Measurements from ENCODE around the gene MAP3K9.

DNA sequence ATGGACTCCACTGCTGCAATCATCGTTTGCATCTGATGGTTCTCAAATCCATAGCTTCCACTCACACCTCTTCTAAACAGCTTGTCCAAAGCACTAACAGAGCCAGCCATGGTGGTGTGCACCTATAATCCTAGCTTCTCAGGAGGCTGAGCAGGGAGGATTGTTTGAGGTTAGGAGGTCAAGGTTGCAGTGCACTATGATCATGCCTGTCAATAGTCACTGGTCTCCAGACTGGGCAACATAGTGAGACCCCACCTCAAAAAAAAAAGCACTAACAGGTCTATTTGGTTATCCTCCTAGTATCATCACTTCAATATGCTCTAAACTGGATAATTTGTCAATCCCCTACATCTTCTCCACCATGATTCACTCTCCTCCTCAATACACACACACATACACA lies 104.4 kb downstream of the MAP3K9 start:
- TF ChIP-seq POLR2A (IDR thresholded peaks at IDR 0.05), result no peak
- TF ChIP-seq, protein P1, sequence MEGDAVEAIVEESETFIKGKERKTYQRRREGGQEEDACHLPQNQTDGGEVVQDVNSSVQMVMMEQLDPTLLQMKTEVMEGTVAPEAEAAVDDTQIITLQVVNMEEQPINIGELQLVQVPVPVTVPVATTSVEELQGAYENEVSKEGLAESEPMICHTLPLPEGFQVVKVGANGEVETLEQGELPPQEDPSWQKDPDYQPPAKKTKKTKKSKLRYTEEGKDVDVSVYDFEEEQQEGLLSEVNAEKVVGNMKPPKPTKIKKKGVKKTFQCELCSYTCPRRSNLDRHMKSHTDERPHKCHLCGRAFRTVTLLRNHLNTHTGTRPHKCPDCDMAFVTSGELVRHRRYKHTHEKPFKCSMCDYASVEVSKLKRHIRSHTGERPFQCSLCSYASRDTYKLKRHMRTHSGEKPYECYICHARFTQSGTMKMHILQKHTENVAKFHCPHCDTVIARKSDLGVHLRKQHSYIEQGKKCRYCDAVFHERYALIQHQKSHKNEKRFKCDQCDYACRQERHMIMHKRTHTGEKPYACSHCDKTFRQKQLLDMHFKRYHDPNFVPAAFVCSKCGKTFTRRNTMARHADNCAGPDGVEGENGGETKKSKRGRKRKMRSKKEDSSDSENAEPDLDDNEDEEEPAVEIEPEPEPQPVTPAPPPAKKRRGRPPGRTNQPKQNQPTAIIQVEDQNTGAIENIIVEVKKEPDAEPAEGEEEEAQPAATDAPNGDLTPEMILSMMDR (IDR thresholded peaks at IDR 0.05), result no peak
- TF ChIP-seq EP300 (IDR thresholded peaks at IDR 0.05), result no peak
